Osteoblast (primary cell): Measurements from ENCODE around the gene SLC9A3. TPM values are rescaled to one million over a fixed set of nuclear protein-coding genes. Genes with fewer than 3 reads are reported as not detected.

Source experiments
- DNase-seq: peaks from one replicate; pipeline ENCODE4 v3.0.0; 2011; ENCODE audit warnings: low spot score, mixed read lengths; ENCODE audit not compliant: insufficient read length; ENCODE audit errors: missing footprints
- H2AFZ ChIP-seq: 2 replicates; pipeline ENCODE4 v1.6.0; 2011; ENCODE audit warnings: mild to moderate bottlenecking, low read length
- H3K27ac ChIP-seq: 2 replicates; pipeline ENCODE4 v1.5.1; 2011; ENCODE audit warnings: mild to moderate bottlenecking, low read depth, low read length, moderate library complexity
- H3K27me3 ChIP-seq: 2 replicates; pipeline ENCODE4 v1.6.0; 2012; ENCODE audit warnings: mild to moderate bottlenecking, control low read depth, inconsistent platforms, low read length, moderate library complexity; ENCODE audit not compliant: insufficient read depth
- H3K36me3 ChIP-seq: 2 replicates; pipeline ENCODE4 v1.5.1; 2011; ENCODE audit warnings: mild to moderate bottlenecking, low read length, control low read depth, moderate library complexity; ENCODE audit not compliant: insufficient read depth
- H3K4me1 ChIP-seq: 2 replicates; pipeline ENCODE4 v1.5.1; 2011; ENCODE audit warnings: mild to moderate bottlenecking, low read length, control low read depth, moderate library complexity; ENCODE audit not compliant: insufficient read depth
- H3K4me2 ChIP-seq: 2 replicates; pipeline ENCODE4 v1.6.0; 2011; ENCODE audit warnings: mild to moderate bottlenecking, low read length; ENCODE audit not compliant: insufficient read depth
- H3K4me3 ChIP-seq: fragments of 200-600 bp; sonication (generic); 3 replicates; pipeline ENCODE4 v1.5.1; 2012; ENCODE audit warnings: mild to moderate bottlenecking, low read length, inconsistent platforms; ENCODE audit not compliant: insufficient read depth
- H3K79me2 ChIP-seq: 2 replicates; pipeline ENCODE4 v1.6.0; 2012; ENCODE audit warnings: mild to moderate bottlenecking, low read length, control low read depth, inconsistent platforms; ENCODE audit not compliant: insufficient read depth
- H3K9me3 ChIP-seq: 2 replicates; pipeline ENCODE4 v1.5.1; 2011; ENCODE audit warnings: low read depth, low read length, control low read depth
- H4K20me1 ChIP-seq: 2 replicates; pipeline ENCODE4 v1.6.0; 2012; ENCODE audit warnings: mild to moderate bottlenecking, low read length, control low read depth; ENCODE audit not compliant: insufficient read depth
- CTCF ChIP-seq: IDR thresholded peaks from 2 replicates; pipeline ENCODE4 v1.5.1; 2011; ENCODE audit warnings: mild to moderate bottlenecking, low read depth, low read length, moderate library complexity; ENCODE audit errors: extremely low read depth
- small RNA-seq: library from RNA; depleted of rRNA; stranded (forward); fragments of <200 nt; gene quantifications from one replicate; pipeline ENCODE3, GENCODE V24; 2012
- total RNA-seq: library from RNA; depleted of rRNA; stranded (reverse); fragments of >200 nt; gene quantifications from 2 replicates; pipeline ENCODE4 v1.2.3, GENCODE V29; 2012

Gene SLC9A3
- total RNA-seq, 1 donor = 1.4 TPM

GRCh38 chr5:420632-421286, 103.5 kb downstream of the SLC9A3 start:
- H2AFZ ChIP-seq = no peak overlapping the region
- peak; percentile 29 for DNase-seq
- H3K27me3 ChIP-seq = no peaks in the 10 kb centered on the region
- peaks cover 15% of the 10 kb centered on the region for H3K4me1 ChIP-seq
- H3K9me3 ChIP-seq = no peaks in the 10 kb centered on the region
- peaks cover 10% of the 10 kb centered on the region for H3K79me2 ChIP-seq
- no peak overlapping the region for H3K4me2 ChIP-seq
- H3K27ac ChIP-seq = no peak overlapping the region
- no peak overlapping the region for H3K4me3 ChIP-seq
- H4K20me1 ChIP-seq = no peaks in the 10 kb centered on the region
- no peak for TF ChIP-seq CTCF
- H3K36me3 ChIP-seq = peaks cover 65% of the 10 kb centered on the region

Small RNA genes lying within 50 kb of the gene (small RNA-seq; reads per million reads assigned to genes)
- not detected for gene MIR4456

Other genes starting within 250 kb of the SLC9A3 start
- 52.2 and 54.6 TPM in 2 replicates for gene AHRR, start 202.7 kb downstream of the SLC9A3 start, total RNA-seq
- 39.8 and 49.2 TPM in 2 replicates for gene EXOC3, start 81.3 kb downstream of the SLC9A3 start, total RNA-seq
- gene CEP72, start 87.9 kb upstream of the SLC9A3 start, total RNA-seq = 2.7 and 3.3 TPM in 2 replicates
- gene TPPP, start 168.9 kb upstream of the SLC9A3 start, total RNA-seq = not detected in 2 replicates